ENCODE data around the gene DLGAP1.

DNA sequence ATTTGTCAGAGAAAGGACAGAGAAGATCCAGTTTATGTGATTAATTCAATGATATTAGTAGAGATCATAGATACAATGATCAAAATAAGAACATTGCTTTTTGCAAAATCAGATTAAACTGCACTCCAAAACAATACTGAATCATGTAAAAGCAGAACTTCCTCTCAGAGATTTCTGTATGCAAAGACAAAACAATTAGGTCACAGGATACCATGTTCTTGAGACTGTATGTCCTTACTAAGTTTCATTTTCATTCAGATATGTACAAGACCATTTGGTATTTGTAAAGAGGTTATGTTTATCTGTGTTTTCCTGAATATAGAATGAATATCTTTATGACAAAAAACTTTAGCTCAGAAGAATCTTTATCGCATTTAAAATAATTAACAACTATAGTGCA, 161.8 kb downstream of the DLGAP1 start:
- TF ChIP-seq, protein P1, sequence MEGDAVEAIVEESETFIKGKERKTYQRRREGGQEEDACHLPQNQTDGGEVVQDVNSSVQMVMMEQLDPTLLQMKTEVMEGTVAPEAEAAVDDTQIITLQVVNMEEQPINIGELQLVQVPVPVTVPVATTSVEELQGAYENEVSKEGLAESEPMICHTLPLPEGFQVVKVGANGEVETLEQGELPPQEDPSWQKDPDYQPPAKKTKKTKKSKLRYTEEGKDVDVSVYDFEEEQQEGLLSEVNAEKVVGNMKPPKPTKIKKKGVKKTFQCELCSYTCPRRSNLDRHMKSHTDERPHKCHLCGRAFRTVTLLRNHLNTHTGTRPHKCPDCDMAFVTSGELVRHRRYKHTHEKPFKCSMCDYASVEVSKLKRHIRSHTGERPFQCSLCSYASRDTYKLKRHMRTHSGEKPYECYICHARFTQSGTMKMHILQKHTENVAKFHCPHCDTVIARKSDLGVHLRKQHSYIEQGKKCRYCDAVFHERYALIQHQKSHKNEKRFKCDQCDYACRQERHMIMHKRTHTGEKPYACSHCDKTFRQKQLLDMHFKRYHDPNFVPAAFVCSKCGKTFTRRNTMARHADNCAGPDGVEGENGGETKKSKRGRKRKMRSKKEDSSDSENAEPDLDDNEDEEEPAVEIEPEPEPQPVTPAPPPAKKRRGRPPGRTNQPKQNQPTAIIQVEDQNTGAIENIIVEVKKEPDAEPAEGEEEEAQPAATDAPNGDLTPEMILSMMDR (IDR thresholded peaks at IDR 0.05): no peak
- TF ChIP-seq POLR2A (IDR thresholded peaks at IDR 0.05): no peak

All from gastroesophageal sphincter (tissue), 3 donors.